Testis (tissue), 2 donors: ENCODE data around the gene BEST1.

Experiments used
- POLR2A ChIP-seq: fragments of 450-650 bp; IDR thresholded peaks from one replicate; pipeline ENCODE4 v1.6.1; 2017; ENCODE audit warnings: antibody characterized with exemption, mild to moderate bottlenecking, moderate library complexity
- TF ChIP-seq, protein P1 (sequence below), 3 experiments: fragments of 450-650 bp in 2 of 3; fragments of 200-600 bp in 1 of 3; sonication (generic) in 1 of 3; IDR thresholded peaks; one replicate each; pipeline ENCODE4 v1.5.1; 2016 to 2019; ENCODE audit warnings: antibody characterized with exemption in 3 of 3, mild to moderate bottlenecking in 2 of 3, moderate library complexity in 1 of 3

DNA sequence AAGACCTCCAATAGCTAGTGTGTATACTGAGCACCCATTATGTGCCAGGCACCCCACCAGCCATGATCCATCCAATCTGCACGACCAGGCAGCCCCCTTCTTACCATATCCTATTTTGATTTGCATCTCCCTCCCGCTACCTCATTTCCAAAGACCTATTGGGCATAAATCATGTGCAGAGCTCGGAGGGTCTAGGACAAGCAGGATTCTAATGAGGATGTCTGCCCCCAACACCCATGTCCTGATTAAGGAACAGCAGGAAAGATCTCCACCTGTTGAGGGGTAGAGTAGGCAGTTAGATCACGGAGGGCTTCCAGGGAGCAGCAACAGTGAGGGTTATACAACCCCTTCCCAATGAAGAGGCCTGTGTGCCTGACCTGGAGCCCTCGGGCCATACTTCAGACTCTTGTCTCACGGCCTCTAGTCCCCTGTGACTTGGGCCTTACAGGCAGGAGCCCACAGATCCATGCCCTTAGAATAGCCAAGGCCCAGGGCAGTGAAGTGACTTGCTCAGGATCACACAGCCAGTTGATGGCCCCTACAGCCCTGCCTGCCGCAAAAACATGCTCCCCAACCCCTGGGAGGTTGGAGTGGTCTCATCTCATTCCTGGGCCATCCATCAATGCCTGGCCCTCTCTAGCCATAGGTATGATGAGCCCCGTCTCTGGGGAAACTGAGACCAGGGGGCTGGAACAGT lies 36.3 kb upstream of the BEST1 start:
- TF ChIP-seq, protein P1, sequence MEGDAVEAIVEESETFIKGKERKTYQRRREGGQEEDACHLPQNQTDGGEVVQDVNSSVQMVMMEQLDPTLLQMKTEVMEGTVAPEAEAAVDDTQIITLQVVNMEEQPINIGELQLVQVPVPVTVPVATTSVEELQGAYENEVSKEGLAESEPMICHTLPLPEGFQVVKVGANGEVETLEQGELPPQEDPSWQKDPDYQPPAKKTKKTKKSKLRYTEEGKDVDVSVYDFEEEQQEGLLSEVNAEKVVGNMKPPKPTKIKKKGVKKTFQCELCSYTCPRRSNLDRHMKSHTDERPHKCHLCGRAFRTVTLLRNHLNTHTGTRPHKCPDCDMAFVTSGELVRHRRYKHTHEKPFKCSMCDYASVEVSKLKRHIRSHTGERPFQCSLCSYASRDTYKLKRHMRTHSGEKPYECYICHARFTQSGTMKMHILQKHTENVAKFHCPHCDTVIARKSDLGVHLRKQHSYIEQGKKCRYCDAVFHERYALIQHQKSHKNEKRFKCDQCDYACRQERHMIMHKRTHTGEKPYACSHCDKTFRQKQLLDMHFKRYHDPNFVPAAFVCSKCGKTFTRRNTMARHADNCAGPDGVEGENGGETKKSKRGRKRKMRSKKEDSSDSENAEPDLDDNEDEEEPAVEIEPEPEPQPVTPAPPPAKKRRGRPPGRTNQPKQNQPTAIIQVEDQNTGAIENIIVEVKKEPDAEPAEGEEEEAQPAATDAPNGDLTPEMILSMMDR (IDR thresholded peaks at IDR 0.05) = no peak
- no peak for TF ChIP-seq POLR2A
